ENCODE data around the gene PRDM5. TPM values are rescaled to one million over a fixed set of nuclear protein-coding genes. Genes with fewer than 3 reads are reported as not detected.

PRDM5 gene
- polyA plus RNA-seq, 1 donor (not counting 4 experiments of a cell fraction or from before 2014, with no cell fraction given): 3.6 TPM

DNA sequence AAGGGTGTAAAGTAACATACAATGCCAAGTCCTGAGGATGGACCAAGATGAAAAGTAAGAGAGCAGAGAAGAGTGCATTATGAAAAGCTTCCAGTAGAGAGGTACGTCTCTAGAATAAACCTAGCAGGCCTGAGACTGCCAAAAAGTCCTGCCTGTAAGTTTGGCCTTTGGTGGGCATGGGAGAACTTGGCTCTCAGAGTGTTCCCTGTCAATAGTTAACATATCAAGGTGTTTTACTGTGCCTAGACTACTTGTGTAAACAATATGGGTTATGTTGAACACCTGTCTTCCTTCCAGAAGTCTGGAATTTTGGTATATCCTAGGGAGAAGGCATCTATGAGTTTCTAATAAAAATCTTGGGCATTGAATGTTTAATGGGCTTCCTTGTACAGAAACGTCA lies 60.1 kb downstream of the PRDM5 start:
- no peaks in the 10 kb centered on the region for H4K20me1 ChIP-seq (ENCODE audit: control insufficient read depth, extremely low read depth, insufficient read depth, low read length)
- FAIRE-seq (peak; percentile 44), DNase-seq (ENCODE audit: low read depth, low spot score) (no peak)
- H2AFZ ChIP-seq (ENCODE audit: control insufficient read depth, low read length): no peak overlapping the region
- TF ChIP-seq CTCF (optimal IDR thresholded peaks at IDR 0.05 in 1 of 3, IDR thresholded peaks at IDR 0.05 in 1 of 3, conservative IDR thresholded peaks at IDR 0.05 in 1 of 3; ENCODE audit: extremely low read depth in 1 of 3, insufficient read depth in 2 of 3, low read length in 3 of 3): no peak
- TF ChIP-seq EZH2 (IDR thresholded peaks at IDR 0.05; ENCODE audit: low read length): no peak
- H3K36me3 ChIP-seq (ENCODE audit: control insufficient read depth in 2 of 2, extremely low read depth in 1 of 2, insufficient read depth in 2 of 2, low read length in 2 of 2): no peaks in the 10 kb centered on the region
- H3K9me3 ChIP-seq (ENCODE audit: control insufficient read depth, low read depth, low read length): no peaks in the 10 kb centered on the region
- no peak overlapping the region for H3K4me2 ChIP-seq (ENCODE audit: control insufficient read depth, extremely low read depth, insufficient read depth, low read depth, low read length)
- dilution Hi-C loops (cut with MboI; ENCODE audit: extremely low pct_ligation_motif_present, low sequenced_read_pairs): no loop called here
- H3K9me1 ChIP-seq (ENCODE audit: control insufficient read depth, extremely low read depth, insufficient read depth, low read length): peaks cover 2% of the 10 kb centered on the region
- H3K9ac ChIP-seq (ENCODE audit: control insufficient read depth, extremely low read depth, insufficient read depth, low read length): no peak overlapping the region
- no peaks in the 10 kb centered on the region for H3K4me1 ChIP-seq (ENCODE audit: control insufficient read depth, extremely low read depth, insufficient read depth, low read length)
- no peak overlapping the region for H3K27ac ChIP-seq (ENCODE audit: control insufficient read depth, insufficient read depth, low read length)
- no peaks in the 10 kb centered on the region for H3K79me2 ChIP-seq (ENCODE audit: control insufficient read depth, insufficient read depth, low read length)
- no peak overlapping the region for H3K4me3 ChIP-seq (ENCODE audit: control insufficient read depth in 2 of 3, extremely low read depth in 1 of 3, insufficient read depth in 2 of 3, low read depth in 1 of 3, low read length in 3 of 3)
- no peaks in the 10 kb centered on the region for H3K27me3 ChIP-seq (ENCODE audit: control insufficient read depth, extremely low read depth, insufficient read depth, low read length)

DNA sequence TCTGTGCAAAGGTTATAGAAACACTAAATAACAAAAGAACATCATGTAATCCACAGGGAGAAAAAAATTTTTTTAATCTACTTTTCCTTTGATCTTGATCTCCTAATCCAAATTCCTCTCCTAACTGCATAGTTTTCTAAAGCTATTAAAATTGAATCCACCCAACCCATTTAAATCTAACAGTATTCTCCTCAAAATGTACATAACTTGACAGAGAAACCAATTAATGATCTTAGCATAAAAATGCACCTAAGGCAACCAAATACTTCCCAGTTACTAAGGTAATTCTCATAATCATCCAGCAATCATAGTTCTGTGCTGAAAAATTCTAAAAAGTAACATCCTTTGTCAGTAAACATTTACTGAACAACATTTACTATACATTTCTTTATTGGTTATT lies 60.7 kb downstream of the PRDM5 start:
- H3K4me1 ChIP-seq (ENCODE audit: control insufficient read depth, extremely low read depth, insufficient read depth, low read length): no peaks in the 10 kb centered on the region
- dilution Hi-C loops (cut with MboI; ENCODE audit: extremely low pct_ligation_motif_present, low sequenced_read_pairs): no loop called here

More for the DNA sequence above, 60.7 kb downstream of the PRDM5 start:
- H3K9me3 ChIP-seq (ENCODE audit: control insufficient read depth, low read depth, low read length): no peaks in the 10 kb centered on the region
- no peak overlapping the region for H3K27ac ChIP-seq (ENCODE audit: control insufficient read depth, insufficient read depth, low read length)
- no peak overlapping the region for H2AFZ ChIP-seq (ENCODE audit: control insufficient read depth, low read length)
- peaks cover 2% of the 10 kb centered on the region for H3K9me1 ChIP-seq (ENCODE audit: control insufficient read depth, extremely low read depth, insufficient read depth, low read length)
- no peaks in the 10 kb centered on the region for H4K20me1 ChIP-seq (ENCODE audit: control insufficient read depth, extremely low read depth, insufficient read depth, low read length)
- H3K36me3 ChIP-seq (ENCODE audit: control insufficient read depth in 2 of 2, extremely low read depth in 1 of 2, insufficient read depth in 2 of 2, low read length in 2 of 2): no peaks in the 10 kb centered on the region
- DNase-seq (ENCODE audit: low read depth, low spot score) (no peak), FAIRE-seq (no peak)
- H3K79me2 ChIP-seq (ENCODE audit: control insufficient read depth, insufficient read depth, low read length): no peaks in the 10 kb centered on the region
- no peaks in the 10 kb centered on the region for H3K27me3 ChIP-seq (ENCODE audit: control insufficient read depth, extremely low read depth, insufficient read depth, low read length)
- H3K4me3 ChIP-seq (ENCODE audit: control insufficient read depth in 2 of 3, extremely low read depth in 1 of 3, insufficient read depth in 2 of 3, low read depth in 1 of 3, low read length in 3 of 3): no peak overlapping the region
- no peak for TF ChIP-seq EZH2 (IDR thresholded peaks at IDR 0.05; ENCODE audit: low read length)
- TF ChIP-seq CTCF (optimal IDR thresholded peaks at IDR 0.05 in 1 of 3, IDR thresholded peaks at IDR 0.05 in 1 of 3, conservative IDR thresholded peaks at IDR 0.05 in 1 of 3; ENCODE audit: extremely low read depth in 1 of 3, insufficient read depth in 2 of 3, low read length in 3 of 3): no peak
- H3K9ac ChIP-seq (ENCODE audit: control insufficient read depth, extremely low read depth, insufficient read depth, low read length): no peak overlapping the region
- H3K4me2 ChIP-seq (ENCODE audit: control insufficient read depth, extremely low read depth, insufficient read depth, low read depth, low read length): no peak overlapping the region

All from keratinocyte (primary cell).